HEK293 (cell line): ENCODE results near the gene UBE4B.
A peak's percentile ranks its signal among the peaks of the same experiment; 100 is the strongest.
"Not testable (repeated sequence)": the region's sequence is repeated elsewhere in the genome, so short reads cannot be mapped to it uniquely, and the experiment has no call there.

ENCODE experiments used
- CTCF ChIA-PET: fragments of 350-600 bp; formaldehyde crosslinking; extraction: SDS; loops from one replicate; lab custom pipeline; 2021; ENCODE audit warnings: antibody characterized with exemption; lab: Yijun Ruan, JAX
- POLR2A ChIA-PET: fragments of 300-600 bp; formaldehyde crosslinking; extraction: SDS; loops from one replicate; lab custom pipeline; 2020; ENCODE audit warnings: antibody characterized with exemption, inconsistent platforms; lab: Yijun Ruan, JAX
- H3K27ac ChIP-seq: fragments of 200-500 bp; sonication (Bioruptor generic); 2 replicates; pipeline ENCODE4 v1.5.1; 2014; ENCODE audit warnings: low read depth, low read length, control low read depth, inconsistent platforms; ENCODE audit errors: extremely low read depth
- H3K36me3 ChIP-seq, 2 experiments: fragments of 200-500 bp in 1 of 2; sonication (Bioruptor generic) in 1 of 2; 1 replicate in 1 of 2; 2 replicates in 1 of 2; pipeline ENCODE4 v1.5.1; 2014 to 2017; ENCODE audit warnings: inconsistent platforms in 2 of 2, low read length in 2 of 2; ENCODE audit not compliant: control insufficient read depth in 2 of 2, insufficient read depth in 1 of 2
- H3K4me1 ChIP-seq: fragments of 200-500 bp; sonication (Bioruptor generic); 2 replicates; pipeline ENCODE4 v1.5.1; 2014; ENCODE audit warnings: mild to moderate bottlenecking, low read length, inconsistent platforms; ENCODE audit not compliant: control insufficient read depth, insufficient read depth
- H3K4me3 ChIP-seq: 2 replicates; pipeline ENCODE4 v1.5.1; 2011; ENCODE audit warnings: low read depth, mild to moderate bottlenecking, control low read depth, low read length, moderate library complexity
- H3K9me3 ChIP-seq: fragments of 200-500 bp; sonication (Bioruptor generic); 2 replicates; pipeline ENCODE4 v1.5.1; 2014; ENCODE audit warnings: low read depth, low read length, inconsistent platforms; ENCODE audit not compliant: control insufficient read depth, insufficient read depth
- GLI2 ChIP-seq: fragments of 450-650 bp; formaldehyde crosslinking; IDR thresholded peaks from 2 replicates; pipeline ENCODE4; 2017; ENCODE audit warnings: missing biosample characterization, missing genetic modification characterization, low read depth, borderline replicate concordance
- GLIS1 ChIP-seq: fragments of 450-650 bp; formaldehyde crosslinking; IDR thresholded peaks from 2 replicates; pipeline ENCODE4 v1.5.1; 2016; ENCODE audit warnings: missing biosample characterization, missing genetic modification characterization
- HOXC10 ChIP-seq: sonication (generic); formaldehyde crosslinking; IDR thresholded peaks from 2 replicates; pipeline ENCODE4 v1.8.1; 2023; ENCODE audit warnings: mild to moderate bottlenecking, missing genetic modification reagents
- KLF1 ChIP-seq: fragments of 450-650 bp; formaldehyde crosslinking; IDR thresholded peaks from 2 replicates; pipeline ENCODE4 v1.5.1; 2016; ENCODE audit warnings: missing biosample characterization, missing genetic modification characterization
- OVOL3 ChIP-seq: fragments of 450-650 bp; formaldehyde crosslinking; IDR thresholded peaks from 2 replicates; pipeline ENCODE4 v1.5.1; 2016; ENCODE audit warnings: missing biosample characterization, missing genetic modification characterization
- PRDM1 ChIP-seq: fragments of 450-650 bp; formaldehyde crosslinking; IDR thresholded peaks from 2 replicates; pipeline ENCODE4; 2016; ENCODE audit warnings: missing biosample characterization, missing genetic modification characterization
- SETDB1 ChIP-seq: IDR thresholded peaks from one replicate; pipeline ENCODE4 v1.6.1; 2017; ENCODE audit warnings: mild to moderate bottlenecking, low read length, moderate library complexity, mixed read lengths; ENCODE audit not compliant: insufficient read length
- ZNF121 ChIP-seq: fragments of 450-650 bp; formaldehyde crosslinking; IDR thresholded peaks from 2 replicates; pipeline ENCODE4 v1.5.1; 2016; ENCODE audit warnings: missing biosample characterization, missing genetic modification characterization
- ZNF157 ChIP-seq: fragments of 450-650 bp; formaldehyde crosslinking; IDR thresholded peaks from 2 replicates; pipeline ENCODE4 v1.5.1; 2016; ENCODE audit warnings: missing biosample characterization, missing genetic modification characterization
- ZNF221 ChIP-seq: fragments of 450-650 bp; formaldehyde crosslinking; IDR thresholded peaks from 2 replicates; pipeline ENCODE4 v1.5.1; 2017; ENCODE audit warnings: missing biosample characterization, missing genetic modification characterization, borderline replicate concordance
- ZNF416 ChIP-seq: fragments of 450-650 bp; formaldehyde crosslinking; IDR thresholded peaks from 2 replicates; pipeline ENCODE4 v1.5.1; 2016; ENCODE audit warnings: missing biosample characterization, missing genetic modification characterization
- ZNF426 ChIP-seq: fragments of 450-650 bp; formaldehyde crosslinking; IDR thresholded peaks from 2 replicates; pipeline ENCODE4 v1.5.1; 2017; ENCODE audit warnings: missing biosample characterization, missing genetic modification characterization, mild to moderate bottlenecking, inconsistent platforms, moderate library complexity
- ZNF473 ChIP-seq: fragments of 450-650 bp; formaldehyde crosslinking; IDR thresholded peaks from 2 replicates; pipeline ENCODE4 v1.5.1; 2017; ENCODE audit warnings: missing biosample characterization, missing genetic modification characterization
- ZNF530 ChIP-seq: fragments of 450-650 bp; formaldehyde crosslinking; IDR thresholded peaks from 2 replicates; pipeline ENCODE4 v1.5.1; 2016; ENCODE audit warnings: low read depth, missing biosample characterization, missing genetic modification characterization
- ZNF571 ChIP-seq: fragments of 450-650 bp; formaldehyde crosslinking; IDR thresholded peaks from 2 replicates; pipeline ENCODE4 v1.5.0; 2017; ENCODE audit warnings: missing biosample characterization, missing genetic modification characterization
- ZNF600 ChIP-seq: fragments of 450-650 bp; formaldehyde crosslinking; IDR thresholded peaks from 2 replicates; pipeline ENCODE4 v1.5.1; 2016; ENCODE audit warnings: missing biosample characterization, missing genetic modification characterization
- ZNF623 ChIP-seq: fragments of 450-650 bp; formaldehyde crosslinking; IDR thresholded peaks from 2 replicates; pipeline ENCODE4 v1.5.1; 2016; ENCODE audit warnings: missing biosample characterization, missing genetic modification characterization
- ZNF76 ChIP-seq: fragments of 450-650 bp; formaldehyde crosslinking; IDR thresholded peaks from 2 replicates; pipeline ENCODE4; 2016; ENCODE audit warnings: low read depth, missing biosample characterization, missing genetic modification characterization, borderline replicate concordance
- ZNF768 ChIP-seq: fragments of 450-650 bp; formaldehyde crosslinking; IDR thresholded peaks from 2 replicates; pipeline ENCODE4 v1.5.1; 2018; ENCODE audit warnings: missing biosample characterization, mild to moderate bottlenecking, missing genetic modification characterization
- ZSCAN30 ChIP-seq: fragments of 450-650 bp; IDR thresholded peaks from 2 replicates; pipeline ENCODE4 v1.5.1; 2018; ENCODE audit warnings: missing biosample characterization, mild to moderate bottlenecking, missing genetic modification characterization, moderate library complexity
- TF ChIP-seq, protein P1 (sequence below): fragments of 450-650 bp; formaldehyde crosslinking; IDR thresholded peaks from 2 replicates; pipeline ENCODE4 v1.5.1; 2016; ENCODE audit warnings: missing biosample characterization, missing genetic modification characterization
- TF ChIP-seq, protein P2 (sequence below): fragments of 450-650 bp; formaldehyde crosslinking; IDR thresholded peaks from 2 replicates; pipeline ENCODE4 v1.5.1; 2016; ENCODE audit warnings: missing biosample characterization, missing genetic modification characterization, borderline replicate concordance
- TF ChIP-seq, protein P3 (sequence below): fragments of 450-650 bp; formaldehyde crosslinking; IDR thresholded peaks from 2 replicates; pipeline ENCODE4 v1.5.1; 2016; ENCODE audit warnings: missing biosample characterization, missing genetic modification characterization

Gene UBE4B

DNA sequence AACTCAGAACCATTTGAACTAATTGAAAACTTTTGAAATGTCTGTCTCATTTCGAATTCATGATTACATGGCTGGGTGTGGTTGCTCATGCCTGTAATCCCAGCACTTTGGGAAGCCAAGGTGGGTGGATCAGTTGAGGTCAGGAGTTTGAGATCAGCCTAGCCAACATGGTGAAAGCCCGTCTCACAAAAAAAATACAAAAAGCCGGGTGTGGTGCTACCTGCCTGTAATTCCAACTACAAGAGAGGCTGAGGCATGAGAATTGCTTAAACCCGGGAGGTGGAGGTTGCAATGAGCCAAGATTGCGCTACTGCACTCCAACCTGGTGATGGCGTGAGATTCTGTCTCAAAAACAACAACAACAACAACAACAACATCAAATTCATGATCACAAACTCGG, 40.6 kb downstream of the UBE4B start:
- H3K36me3 ChIP-seq, CTCF ChIA-PET, H3K4me1 ChIP-seq, H3K4me3 ChIP-seq, H3K9me3 ChIP-seq, H3K27ac ChIP-seq: not testable (repeated sequence)
- peak; percentile 54 for TF ChIP-seq KLF1 (tag by site-specific recombination)
- POLR2A ChIA-PET = interaction anchor here (0.6 kb wide), 2 partner anchors 32 to 162 kb away, joined by 3 to 4 read pairs; no protein-coding TSS in a partner anchor

DNA sequence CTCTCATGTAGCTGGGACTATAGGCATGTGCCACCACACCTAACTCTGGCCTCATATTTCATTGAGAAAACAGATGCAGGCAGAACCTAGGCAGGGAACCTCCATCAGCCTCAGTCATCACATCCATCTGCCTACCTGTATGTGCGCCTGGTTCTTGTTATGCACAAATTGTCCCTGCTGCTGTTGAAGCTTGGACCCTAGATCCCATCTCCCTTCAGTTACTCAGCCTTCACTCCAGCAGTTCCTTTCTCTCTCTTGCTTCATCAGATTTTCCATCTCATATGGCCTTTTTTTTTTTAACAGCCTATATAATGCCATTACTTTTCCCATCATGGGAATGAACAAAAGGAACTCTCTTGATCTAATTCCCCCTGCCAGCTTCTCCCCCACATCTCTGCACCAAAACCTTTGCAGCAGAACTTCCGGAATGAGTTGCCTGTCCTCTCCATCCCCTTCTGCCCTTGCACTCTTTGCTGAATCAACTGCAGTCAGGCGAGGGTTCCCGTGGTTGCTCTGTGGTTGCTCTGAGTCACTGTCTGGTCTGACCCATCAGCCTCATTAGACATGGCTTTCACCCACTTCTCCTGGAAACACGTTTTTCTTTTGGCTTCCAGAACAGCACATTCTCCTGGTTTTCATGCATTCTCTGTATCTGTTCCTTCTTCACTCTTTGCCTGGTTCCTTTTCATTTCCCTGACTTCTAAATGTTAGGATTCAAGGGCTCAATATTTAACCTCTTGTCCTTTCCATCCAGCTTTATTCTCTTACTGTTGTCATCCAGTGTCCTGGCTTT, 41.5 kb downstream of the UBE4B start:
- no peak overlapping the region for H3K27ac ChIP-seq
- H3K36me3 ChIP-seq = peaks cover 0 to 2% of the 10 kb centered on the region in 2 experiments; a peak in 1 of 3 replicates
- no peak overlapping the region for H3K4me3 ChIP-seq
- peak; percentile 77 for TF ChIP-seq PRDM1
- TF ChIP-seq ZNF157 (tag by site-specific recombination) = no peak
- TF ChIP-seq ZNF600 (tag by site-specific recombination) = peak; percentile 63; the same call in 1 of the 2 replicates
- TF ChIP-seq, protein P1, sequence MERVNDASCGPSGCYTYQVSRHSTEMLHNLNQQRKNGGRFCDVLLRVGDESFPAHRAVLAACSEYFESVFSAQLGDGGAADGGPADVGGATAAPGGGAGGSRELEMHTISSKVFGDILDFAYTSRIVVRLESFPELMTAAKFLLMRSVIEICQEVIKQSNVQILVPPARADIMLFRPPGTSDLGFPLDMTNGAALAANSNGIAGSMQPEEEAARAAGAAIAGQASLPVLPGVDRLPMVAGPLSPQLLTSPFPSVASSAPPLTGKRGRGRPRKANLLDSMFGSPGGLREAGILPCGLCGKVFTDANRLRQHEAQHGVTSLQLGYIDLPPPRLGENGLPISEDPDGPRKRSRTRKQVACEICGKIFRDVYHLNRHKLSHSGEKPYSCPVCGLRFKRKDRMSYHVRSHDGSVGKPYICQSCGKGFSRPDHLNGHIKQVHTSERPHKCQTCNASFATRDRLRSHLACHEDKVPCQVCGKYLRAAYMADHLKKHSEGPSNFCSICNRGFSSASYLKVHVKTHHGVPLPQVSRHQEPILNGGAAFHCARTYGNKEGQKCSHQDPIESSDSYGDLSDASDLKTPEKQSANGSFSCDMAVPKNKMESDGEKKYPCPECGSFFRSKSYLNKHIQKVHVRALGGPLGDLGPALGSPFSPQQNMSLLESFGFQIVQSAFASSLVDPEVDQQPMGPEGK (tag by site-specific recombination) = no peak
- TF ChIP-seq ZNF768 (tag by site-specific recombination) = no peak
- TF ChIP-seq, all 188 proteins: peak for 2
- Histone ChIP-seq H3K4me1 (no peaks in the 10 kb centered on the region), H3K9me3 (no peaks in the 10 kb centered on the region)
- CTCF ChIA-PET = no interaction called here
- POLR2A ChIA-PET = no interaction called here

DNA sequence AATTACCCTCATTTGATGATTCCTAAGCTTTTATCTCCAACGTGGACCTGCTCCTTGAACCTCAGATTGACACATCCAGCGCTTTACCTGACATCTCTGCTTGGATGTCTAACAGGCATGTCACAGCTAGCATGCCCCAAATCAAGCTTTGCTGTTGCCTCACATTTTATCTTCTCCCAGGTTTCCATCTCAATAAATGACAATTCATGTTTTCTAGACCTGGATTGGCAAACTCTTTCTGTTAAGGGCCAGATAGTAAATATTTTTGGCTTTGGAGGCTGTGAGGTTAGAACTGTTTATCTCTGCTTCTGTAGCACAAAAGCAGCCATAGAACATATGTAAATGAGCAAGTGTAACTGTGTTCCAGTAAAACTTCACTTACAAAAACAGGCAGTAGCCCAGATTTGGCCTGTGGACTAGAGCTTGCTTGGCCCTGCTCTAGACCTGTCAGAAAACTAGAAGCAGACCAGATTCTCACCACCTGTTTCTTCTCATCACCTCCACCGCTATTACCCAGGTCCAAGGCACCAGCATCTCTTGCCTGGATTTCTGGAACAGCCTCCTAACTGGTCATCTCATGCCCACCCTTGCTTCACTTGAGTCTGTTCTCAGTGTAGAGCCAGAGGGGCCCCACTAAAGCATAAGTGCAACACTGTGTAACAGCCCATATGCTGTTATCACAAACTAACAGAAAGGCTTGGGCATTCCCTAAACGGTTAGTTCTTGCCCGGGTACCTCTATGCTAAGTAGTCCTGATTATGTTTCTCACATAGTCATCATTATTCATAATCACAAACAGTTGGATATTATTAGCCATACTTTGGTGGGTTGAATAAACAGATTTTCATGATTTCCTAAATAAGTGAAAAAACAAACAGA, 42.3 kb downstream of the UBE4B start:
- H3K27ac ChIP-seq = no peak overlapping the region
- H3K4me1 ChIP-seq = no peaks in the 10 kb centered on the region
- H3K9me3 ChIP-seq = no peaks in the 10 kb centered on the region
- no peak overlapping the region for H3K4me3 ChIP-seq
- peaks cover 0 to 2% of the 10 kb centered on the region in 2 experiments; a peak in 2 of 3 replicates for H3K36me3 ChIP-seq
- ChIA-PET POLR2A (no interaction called here), CTCF (no interaction called here)
- TF ChIP-seq ZNF121 (tag by site-specific recombination) (no peak), ZNF416 (tag by site-specific recombination) (no peak), OVOL3 (tag by site-specific recombination) (no peak), ZNF623 (no peak), HOXC10 (CRISPR knock-in tag) (no peak), ZNF426 (tag by site-specific recombination) (no peak), ZNF221 (tag by site-specific recombination) (no peak), ZNF473 (no peak), ZNF530 (no peak), ZNF76 (no peak), SETDB1 (no peak), GLIS1 (tag by site-specific recombination) (no peak), GLI2 (tag by site-specific recombination) (no peak), ZNF571 (tag by site-specific recombination) (no peak), ZSCAN30 (no peak)
- TF ChIP-seq, protein P2, sequence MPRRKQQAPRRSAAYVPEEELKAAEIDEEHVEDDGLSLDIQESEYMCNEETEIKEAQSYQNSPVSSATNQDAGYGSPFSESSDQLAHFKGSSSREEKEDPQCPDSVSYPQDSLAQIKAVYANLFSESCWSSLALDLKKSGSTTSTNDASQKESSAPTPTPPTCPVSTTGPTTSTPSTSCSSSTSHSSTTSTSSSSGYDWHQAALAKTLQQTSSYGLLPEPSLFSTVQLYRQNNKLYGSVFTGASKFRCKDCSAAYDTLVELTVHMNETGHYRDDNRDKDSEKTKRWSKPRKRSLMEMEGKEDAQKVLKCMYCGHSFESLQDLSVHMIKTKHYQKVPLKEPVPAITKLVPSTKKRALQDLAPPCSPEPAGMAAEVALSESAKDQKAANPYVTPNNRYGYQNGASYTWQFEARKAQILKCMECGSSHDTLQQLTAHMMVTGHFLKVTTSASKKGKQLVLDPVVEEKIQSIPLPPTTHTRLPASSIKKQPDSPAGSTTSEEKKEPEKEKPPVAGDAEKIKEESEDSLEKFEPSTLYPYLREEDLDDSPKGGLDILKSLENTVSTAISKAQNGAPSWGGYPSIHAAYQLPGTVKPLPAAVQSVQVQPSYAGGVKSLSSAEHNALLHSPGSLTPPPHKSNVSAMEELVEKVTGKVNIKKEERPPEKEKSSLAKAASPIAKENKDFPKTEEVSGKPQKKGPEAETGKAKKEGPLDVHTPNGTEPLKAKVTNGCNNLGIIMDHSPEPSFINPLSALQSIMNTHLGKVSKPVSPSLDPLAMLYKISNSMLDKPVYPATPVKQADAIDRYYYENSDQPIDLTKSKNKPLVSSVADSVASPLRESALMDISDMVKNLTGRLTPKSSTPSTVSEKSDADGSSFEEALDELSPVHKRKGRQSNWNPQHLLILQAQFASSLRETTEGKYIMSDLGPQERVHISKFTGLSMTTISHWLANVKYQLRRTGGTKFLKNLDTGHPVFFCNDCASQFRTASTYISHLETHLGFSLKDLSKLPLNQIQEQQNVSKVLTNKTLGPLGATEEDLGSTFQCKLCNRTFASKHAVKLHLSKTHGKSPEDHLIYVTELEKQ (tag by site-specific recombination) = no peak
- TF ChIP-seq, protein P3, sequence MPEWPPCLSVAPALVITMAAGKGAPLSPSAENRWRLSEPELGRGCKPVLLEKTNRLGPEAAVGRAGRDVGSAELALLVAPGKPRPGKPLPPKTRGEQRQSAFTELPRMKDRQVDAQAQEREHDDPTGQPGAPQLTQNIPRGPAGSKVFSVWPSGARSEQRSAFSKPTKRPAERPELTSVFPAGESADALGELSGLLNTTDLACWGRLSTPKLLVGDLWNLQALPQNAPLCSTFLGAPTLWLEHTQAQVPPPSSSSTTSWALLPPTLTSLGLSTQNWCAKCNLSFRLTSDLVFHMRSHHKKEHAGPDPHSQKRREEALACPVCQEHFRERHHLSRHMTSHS (tag by site-specific recombination) = no peak
